Stimulated activated CD4-positive, alpha-beta T cell treated with anti-CD3 and anti-CD28 coated beads, Interleukin-4, amount 100 ng/mL, for 1 hour (primary cell): Measurements from ENCODE around the gene DAZAP2.
A peak's percentile ranks its signal among the peaks of the same experiment; 100 is the strongest.
"Not testable (repeated sequence)": the region's sequence is repeated elsewhere in the genome, so short reads cannot be mapped to it uniquely, and the experiment has no call there.

Experiments
- DNase-seq: peaks from one replicate; pipeline ENCODE4 v3.0.0-alpha.2; 2020

The DAZAP2 gene

GRCh38 chr12:51217968-51218606 lies 20.5 kb upstream of the DAZAP2 start, which contains the start of gene POU6F1:
Gene POU6F1 (minus strand): TSS chr12:51218062. CDS start chr12:51206836, 11,226 bp downstream.
- peak; percentile 68 for DNase-seq

GRCh38 chr12:51218607-51219161 lies 19.9 kb upstream of the DAZAP2 start:
- no peak for DNase-seq

GRCh38 chr12:51219322-51219721 lies 19.3 kb upstream of the DAZAP2 start:
- no peak for DNase-seq

GRCh38 chr12:51219857-51220256 lies 18.8 kb upstream of the DAZAP2 start:
- DNase-seq: not testable (repeated sequence)

- no peak for DNase-seq
Measured at GRCh38 chr12:51222461-51222860, 16.2 kb upstream of the DAZAP2 start.

- DNase-seq: no peak
Measured at GRCh38 chr12:51224625-51225024, 14.0 kb upstream of the DAZAP2 start.

- no peak for DNase-seq
Measured at GRCh38 chr12:51225234-51225633, 13.4 kb upstream of the DAZAP2 start.

- no peak for DNase-seq
Measured at GRCh38 chr12:51225771-51226170, 12.9 kb upstream of the DAZAP2 start.

- not testable (repeated sequence) for DNase-seq
Measured at GRCh38 chr12:51227112-51227511, 11.5 kb upstream of the DAZAP2 start.

GRCh38 chr12:51227962-51228361 lies 10.7 kb upstream of the DAZAP2 start:
- no peak for DNase-seq

- no peak for DNase-seq
Measured at GRCh38 chr12:51229116-51229809, 9.4 kb upstream of the DAZAP2 start.

GRCh38 chr12:51232642-51233041 lies 6.0 kb upstream of the DAZAP2 start:
- DNase-seq: no peak

GRCh38 chr12:51234530-51234929 lies 4.1 kb upstream of the DAZAP2 start:
- DNase-seq: no peak

- no peak for DNase-seq
Measured at GRCh38 chr12:51238037-51238509, 553 bp upstream of the DAZAP2 start.

- DNase-seq: no peak
Measured at GRCh38 chr12:51240971-51241370, 2.3 kb downstream of the DAZAP2 start.

- DNase-seq: no peak
Measured at GRCh38 chr12:51242120-51242519, 3.5 kb downstream of the DAZAP2 start.

- DNase-seq: no peak
Measured at GRCh38 chr12:51242876-51243275, 4.2 kb downstream of the DAZAP2 start.

GRCh38 chr12:51244269-51244668 lies 5.6 kb downstream of the DAZAP2 start:
- DNase-seq: no peak

GRCh38 chr12:51245476-51246253 lies 7.0 kb downstream of the DAZAP2 start:
- DNase-seq: no peak

GRCh38 chr12:51246254-51246853 lies 7.7 kb downstream of the DAZAP2 start:
- DNase-seq: no peak

- DNase-seq: no peak
Measured at GRCh38 chr12:51247523-51248206, 9.0 kb downstream of the DAZAP2 start.

- no peak for DNase-seq
Measured at GRCh38 chr12:51253276-51253675, 14.7 kb downstream of the DAZAP2 start.
